H4 (cell line): ENCODE measurements around the gene EIF4G2. TPM values are rescaled to one million over a fixed set of nuclear protein-coding genes. Genes with fewer than 3 reads are reported as not detected.
"Not testable (repeated sequence)": the region's sequence is repeated elsewhere in the genome, so short reads cannot be mapped to it uniquely, and the experiment has no call there.

Experiments
- DNase-seq: peaks from one replicate; pipeline ENCODE4 v3.0.0-alpha.2; 2015; ENCODE audit warnings: low spot score
- total RNA-seq: library from RNA; depleted of rRNA; stranded (reverse); fragments of >200 nt; shearing (Covaris generic); gene quantifications from 2 replicates; pipeline ENCODE4 v1.2.3, GENCODE V29; 2014; rRNA removed

EIF4G2 gene
- total RNA-seq, result 728 and 827 TPM in 2 replicates

GRCh38 chr11:10808553-10809372 lies at the start of gene EIF4G2:
Gene EIF4G2 (minus strand): TSS chr11:10808926.
- DNase-seq, result peak; percentile 99

GRCh38 chr11:10857709-10858438 lies 49.1 kb upstream of the EIF4G2 start, which contains the start of gene ZBED5:
Gene ZBED5 (minus strand): TSS chr11:10858053. CDS start chr11:10854945, 3,108 bp downstream.
- DNase-seq, result peak; percentile 99

GRCh38 chr11:10857459-10857708 lies 48.7 kb upstream of the EIF4G2 start:
- DNase-seq, result no peak

GRCh38 chr11:10856689-10857458 lies 48.1 kb upstream of the EIF4G2 start:
- peak; percentile 35 for DNase-seq

- DNase-seq, result no peak
These were observed 46.6 kb upstream of the EIF4G2 start for GRCh38 chr11:10855295-10855694.

- no peak for DNase-seq
These were observed 39.5 kb upstream of the EIF4G2 start for GRCh38 chr11:10847960-10848860.

GRCh38 chr11:10846660-10847059 lies 37.9 kb upstream of the EIF4G2 start:
- no peak for DNase-seq

- no peak for DNase-seq
These were observed 36.9 kb upstream of the EIF4G2 start for GRCh38 chr11:10845589-10845988.

- DNase-seq, result no peak
These were observed 36.1 kb upstream of the EIF4G2 start for GRCh38 chr11:10844796-10845195.

- DNase-seq, result no peak
These were observed 35.6 kb upstream of the EIF4G2 start for GRCh38 chr11:10844356-10844755.

- no peak for DNase-seq
These were observed 30.2 kb upstream of the EIF4G2 start for GRCh38 chr11:10838881-10839280.

- DNase-seq, result no peak
These were observed 29.4 kb upstream of the EIF4G2 start for GRCh38 chr11:10838083-10838482.

- not testable (repeated sequence) for DNase-seq
These were observed 28.2 kb upstream of the EIF4G2 start for GRCh38 chr11:10836884-10837283.

- DNase-seq, result no peak
These were observed 20.4 kb upstream of the EIF4G2 start for GRCh38 chr11:10829139-10829538.

- DNase-seq, result no peak
These were observed 19.7 kb upstream of the EIF4G2 start for GRCh38 chr11:10828402-10828801.

- DNase-seq, result no peak
These were observed 16.2 kb upstream of the EIF4G2 start for GRCh38 chr11:10824888-10825287.

- no peak for DNase-seq
These were observed 14.4 kb upstream of the EIF4G2 start for GRCh38 chr11:10823152-10823579.

GRCh38 chr11:10822491-10822890 lies 13.8 kb upstream of the EIF4G2 start:
- not testable (repeated sequence) for DNase-seq

- DNase-seq, result no peak
These were observed 9.9 kb upstream of the EIF4G2 start for GRCh38 chr11:10818594-10818993.

- DNase-seq, result no peak
These were observed 5.2 kb upstream of the EIF4G2 start for GRCh38 chr11:10813945-10814344.
